GM21423 (cell line): ENCODE data around the gene MYL11.
A peak's percentile ranks its signal among the peaks of the same experiment; 100 is the strongest.

ENCODE experiments used
- ATAC-seq: cut with Tn5 transposase; IDR thresholded peaks from one replicate; pipeline ENCODE4 v1.9.1; 2021; ENCODE audit warnings: mild to moderate bottlenecking, moderate library complexity; ENCODE audit not compliant: unreplicated experiment

MYL11 gene

DNA sequence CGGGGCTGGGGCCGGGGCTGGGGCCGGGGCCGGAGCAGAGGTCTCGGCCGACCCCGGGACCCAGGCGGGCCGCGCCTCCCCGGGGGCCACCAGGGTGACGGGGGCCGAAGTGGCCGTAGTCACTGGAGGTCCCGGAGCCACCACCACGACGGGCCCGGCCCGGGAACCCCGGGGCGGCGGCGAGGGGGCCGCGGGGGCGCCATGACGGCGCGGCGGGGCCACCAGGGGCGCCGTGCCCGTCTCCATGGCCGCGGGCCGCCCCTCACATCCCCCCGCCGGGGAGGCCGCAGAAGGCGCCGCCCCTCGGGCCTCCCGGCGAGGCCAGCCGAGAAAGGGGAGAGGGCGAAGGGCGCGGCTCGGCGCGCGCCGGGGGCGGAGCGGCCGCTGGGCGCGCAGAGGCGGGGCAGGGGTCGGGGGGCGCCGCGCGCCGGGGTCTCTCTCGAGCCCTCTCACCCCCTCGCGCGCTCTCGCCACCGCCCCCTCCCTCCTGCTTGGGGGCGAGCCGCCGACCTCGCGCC lies 4.6 kb upstream of the MYL11 start:
- ATAC-seq = no peak

- peak; percentile 76 for ATAC-seq
These were observed 4.0 kb upstream of the MYL11 start, which contains the start of gene TBC1D10B for GRCh38 chr16:30370456-30371247. TSS of gene TBC1D10B (minus strand) at chr16:30370494. CDS start at chr16:30370183, 311 bp downstream.

DNA sequence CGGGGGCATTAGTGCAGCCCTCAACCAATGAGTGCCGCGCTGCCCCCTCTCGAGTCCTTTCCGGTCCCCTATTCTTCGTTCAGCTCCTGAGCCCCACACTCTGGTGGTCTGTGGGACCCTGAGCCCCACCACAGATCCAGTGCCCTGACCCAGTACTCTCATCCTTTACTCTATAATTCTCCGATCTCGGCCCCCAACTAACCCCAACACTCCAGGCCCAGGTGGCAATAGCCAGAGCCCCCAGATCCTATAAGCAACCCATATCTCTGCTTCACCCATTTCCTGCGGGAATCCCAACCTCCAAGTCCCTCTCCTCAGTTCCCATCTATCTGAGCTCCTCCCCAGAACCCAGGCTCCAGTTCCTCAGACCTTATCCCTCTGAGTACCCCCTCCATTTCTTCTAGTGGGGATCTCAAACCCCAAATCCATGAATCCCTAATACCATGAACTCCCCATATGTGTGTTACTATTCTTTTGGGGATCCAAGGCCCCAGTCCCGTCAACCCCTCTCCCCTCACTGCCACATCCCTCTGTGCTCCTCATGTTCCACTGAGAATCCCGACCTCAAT lies 3.3 kb upstream of the MYL11 start:
- ATAC-seq = no peak

DNA sequence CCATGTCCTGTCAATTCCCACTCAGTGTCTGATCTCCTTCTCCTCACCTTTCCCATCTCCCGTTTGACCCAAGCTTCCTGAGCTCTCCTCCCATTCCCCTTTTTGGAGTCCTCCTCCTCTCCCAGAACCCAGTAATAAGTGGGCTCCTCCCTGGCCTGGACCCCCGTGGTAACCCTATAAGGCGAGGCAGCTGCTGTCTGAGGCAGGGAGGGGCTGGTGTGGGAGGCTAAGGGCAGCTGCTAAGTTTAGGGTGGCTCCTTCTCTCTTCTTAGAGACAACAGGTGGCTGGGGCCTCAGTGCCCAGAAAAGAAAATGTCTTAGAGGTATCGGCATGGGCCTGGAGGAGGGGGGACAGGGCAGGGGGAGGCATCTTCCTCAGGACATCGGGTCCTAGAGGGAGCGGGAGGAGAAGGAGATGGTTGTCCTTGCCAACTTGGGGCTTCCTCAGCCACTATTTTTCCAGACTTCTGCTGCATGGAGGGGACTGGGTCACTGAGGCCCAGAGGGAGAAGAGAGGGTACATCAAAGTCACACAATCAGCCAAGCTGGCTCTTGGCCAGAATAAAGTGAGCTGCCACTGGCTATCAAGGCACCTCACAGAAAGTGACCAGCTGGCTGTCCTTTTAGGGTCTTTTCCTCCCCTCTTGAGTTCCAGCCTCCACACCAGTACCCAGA lies 2.4 kb upstream of the MYL11 start:
- no peak for ATAC-seq

DNA sequence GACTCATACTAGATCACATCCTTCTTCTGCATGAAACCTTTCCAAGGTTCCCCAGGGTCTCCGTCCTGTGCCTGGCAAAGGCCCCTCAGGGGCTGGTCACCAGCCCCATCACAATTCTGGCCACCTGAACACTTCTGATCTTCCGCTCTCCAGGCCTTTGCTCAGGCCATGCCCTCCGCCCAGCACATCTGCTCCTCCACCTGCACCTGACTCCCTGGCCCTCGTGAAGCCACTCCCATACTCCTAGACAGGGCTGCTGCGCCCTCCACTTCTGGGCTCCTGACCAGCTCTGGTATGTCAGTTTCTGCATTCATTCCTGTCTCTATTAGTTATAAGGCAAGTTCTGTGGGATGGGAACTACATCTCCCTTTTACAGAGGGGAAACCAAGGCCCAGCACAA lies 1.9 kb upstream of the MYL11 start:
- no peak for ATAC-seq

DNA sequence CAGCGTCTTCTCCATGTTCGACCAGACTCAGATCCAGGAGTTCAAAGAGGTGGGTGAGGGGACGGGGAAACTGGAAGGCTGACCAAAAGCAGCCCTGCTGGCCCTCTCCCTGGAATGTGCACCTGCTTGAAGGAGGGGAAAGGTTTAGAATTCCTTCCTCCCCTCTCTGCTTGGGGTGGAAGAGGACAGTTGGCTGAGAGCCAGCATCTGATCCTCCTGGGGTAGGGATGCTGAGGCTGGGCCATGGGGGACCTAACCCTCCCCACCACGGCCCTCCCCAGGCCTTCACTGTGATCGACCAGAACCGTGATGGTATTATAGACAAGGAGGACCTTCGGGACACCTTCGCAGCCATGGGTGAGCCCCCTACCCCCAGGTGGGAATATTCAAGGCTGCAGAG lies 1.3 kb downstream of the MYL11 start:
- no peak for ATAC-seq

- no peak for ATAC-seq
These were observed 1.9 kb downstream of the MYL11 start for GRCh38 chr16:30376461-30376902.

DNA sequence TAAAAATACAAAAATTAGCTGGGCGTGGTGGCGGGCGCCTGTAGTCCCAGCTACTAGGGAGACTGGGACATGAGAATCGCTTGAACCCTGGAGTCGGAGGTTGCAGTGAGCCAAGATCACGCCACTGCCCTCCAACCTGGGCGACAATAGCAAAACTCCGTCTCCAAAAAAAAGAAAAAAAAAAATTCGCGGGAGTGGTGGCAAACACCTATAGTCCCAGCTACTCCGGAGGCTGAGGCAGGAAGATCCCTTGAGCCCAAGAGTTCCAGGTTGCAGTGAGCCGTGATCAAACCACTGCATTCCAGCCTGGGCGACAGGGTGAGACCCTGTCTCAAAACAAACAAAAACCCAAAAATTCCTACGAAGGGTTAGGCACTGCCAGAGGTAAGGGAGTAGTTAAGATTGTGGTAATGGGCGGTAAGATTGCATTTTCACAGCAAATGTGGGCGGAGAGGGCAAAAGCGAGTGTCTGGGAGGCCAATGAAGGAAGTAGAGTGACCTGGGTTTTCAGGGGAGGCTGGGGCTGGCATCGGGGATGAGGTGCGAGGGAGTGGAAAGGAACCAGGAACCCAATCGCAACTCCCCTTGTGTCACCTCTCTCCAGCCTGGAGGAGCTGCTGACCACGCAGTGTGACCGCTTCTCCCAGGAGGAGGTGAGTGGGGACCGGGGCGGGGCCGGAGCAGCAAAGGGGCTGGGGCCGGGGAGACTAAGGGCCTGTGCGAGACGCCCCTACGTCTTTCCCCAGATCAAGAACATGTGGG lies 2.6 kb downstream of the MYL11 start:
- no peak for ATAC-seq

DNA sequence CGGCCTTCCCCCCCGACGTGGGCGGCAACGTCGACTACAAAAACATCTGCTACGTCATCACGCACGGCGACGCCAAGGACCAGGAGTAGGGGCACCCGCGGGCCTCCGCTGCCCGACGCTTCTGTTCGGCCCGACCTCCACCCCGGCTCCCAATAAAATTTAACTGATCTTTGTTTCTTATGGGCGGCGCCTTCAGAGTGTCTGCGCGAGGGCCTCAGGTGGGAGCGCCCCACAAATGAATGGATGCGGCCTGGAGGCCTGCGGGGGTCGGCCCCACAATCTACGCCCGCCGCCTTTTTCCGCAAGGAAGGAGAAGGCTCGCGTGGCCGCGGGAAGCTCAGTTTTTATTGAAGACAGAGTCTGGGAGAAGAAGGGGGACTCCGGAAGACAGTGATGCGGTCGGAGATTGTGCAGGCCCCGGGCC lies 3.2 kb downstream of the MYL11 start:
- ATAC-seq = peak; percentile 29

DNA sequence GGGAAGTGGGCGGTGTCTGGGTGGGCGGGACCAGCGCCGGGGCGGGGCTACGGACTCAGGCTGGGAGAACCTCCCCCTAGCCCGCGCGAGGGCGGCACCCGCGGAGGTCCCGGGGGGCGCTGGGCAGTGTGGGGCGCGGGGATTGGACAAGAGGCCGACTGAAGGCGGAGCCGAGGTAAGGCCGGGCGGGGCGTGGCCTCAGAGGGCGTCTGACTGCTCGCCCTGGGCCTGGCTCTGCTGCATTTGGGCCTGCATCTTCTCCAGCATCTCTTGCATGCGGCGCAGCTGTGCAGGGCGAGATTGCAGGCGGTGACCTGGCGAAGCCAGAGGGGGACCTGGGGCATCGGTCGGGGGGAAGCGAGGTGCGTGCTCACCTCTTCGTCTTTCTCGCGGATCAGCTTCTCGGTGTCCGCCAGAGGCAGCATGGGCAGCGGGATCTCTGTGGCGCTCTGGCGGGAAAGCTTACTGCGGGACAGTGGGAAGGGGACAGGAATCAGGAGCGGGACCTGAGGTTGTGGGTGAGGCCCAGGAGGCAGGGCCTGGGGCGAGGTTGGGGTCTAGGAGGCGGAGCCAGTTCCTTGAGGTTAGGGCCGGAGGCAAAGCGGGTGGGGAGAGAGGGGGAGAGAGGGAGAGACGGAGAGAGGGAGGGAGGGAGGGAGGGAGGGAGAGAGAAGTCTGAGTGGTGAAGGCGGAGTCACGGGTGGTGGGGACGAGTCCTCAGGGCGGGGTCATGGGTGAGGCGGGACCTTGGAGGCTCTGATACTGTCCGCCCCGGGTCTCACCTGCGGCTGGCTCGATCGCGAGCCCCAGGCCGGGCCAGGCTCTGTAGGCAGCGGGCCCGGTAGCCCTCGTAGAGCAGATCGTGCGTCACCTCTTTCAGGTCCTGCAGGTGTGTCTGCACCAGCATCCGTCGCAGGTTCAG lies 3.9 kb downstream of the MYL11 start:
- peak; percentile 86 for ATAC-seq

DNA sequence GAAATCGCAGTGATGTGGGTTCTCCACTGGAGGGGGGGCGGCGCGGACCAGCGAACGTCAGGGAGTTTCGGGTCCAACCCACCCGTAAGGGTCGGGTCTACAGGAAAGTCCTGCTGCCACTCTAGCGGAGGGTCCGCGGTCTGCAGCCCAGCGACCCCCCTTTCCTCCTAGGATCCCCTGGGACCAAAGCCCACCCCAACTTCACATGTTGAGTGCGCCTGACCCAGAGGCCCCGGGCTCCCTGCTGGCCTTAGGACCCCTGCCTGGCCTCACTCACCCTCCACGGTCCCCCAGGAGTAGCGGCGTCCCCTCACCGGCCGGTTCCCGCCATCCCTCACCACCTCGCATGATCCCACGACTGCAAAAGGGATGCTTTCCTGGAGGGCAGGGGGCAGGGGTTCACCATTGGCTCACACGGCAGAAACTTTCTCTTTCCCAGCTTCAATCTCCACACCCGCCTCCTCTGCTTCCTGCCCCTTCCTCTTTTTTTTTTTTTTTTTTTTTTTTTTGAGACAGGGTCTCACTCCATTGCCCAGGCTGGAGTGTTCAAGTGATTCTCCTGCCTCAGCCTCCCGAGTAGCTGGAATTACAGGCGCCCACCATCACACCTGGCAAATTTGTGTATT lies 4.7 kb downstream of the MYL11 start:
- ATAC-seq = no peak

GRCh38 chr16:30380072-30380802 lies 5.6 kb downstream of the MYL11 start:
- ATAC-seq = no peak

DNA sequence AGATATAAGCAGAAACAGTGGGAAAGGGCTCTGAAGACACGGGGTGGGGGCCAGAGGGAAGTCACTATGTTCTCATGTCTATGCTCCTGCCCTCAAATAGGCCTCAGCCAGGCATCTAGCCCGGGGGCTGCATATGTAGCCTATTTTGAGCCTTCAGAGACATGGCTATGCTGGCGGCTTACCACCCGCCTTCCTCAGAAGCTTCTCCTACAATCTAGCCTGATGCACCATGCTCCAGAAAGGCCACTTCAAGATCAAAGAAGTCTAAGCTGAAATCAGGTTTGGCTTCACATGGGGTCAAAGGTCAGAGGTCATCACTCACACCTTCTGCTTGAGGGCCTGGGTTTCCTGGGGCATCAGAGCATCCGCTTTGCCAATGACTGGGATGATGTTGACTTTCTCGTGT lies 6.2 kb downstream of the MYL11 start:
- ATAC-seq = no peak

DNA sequence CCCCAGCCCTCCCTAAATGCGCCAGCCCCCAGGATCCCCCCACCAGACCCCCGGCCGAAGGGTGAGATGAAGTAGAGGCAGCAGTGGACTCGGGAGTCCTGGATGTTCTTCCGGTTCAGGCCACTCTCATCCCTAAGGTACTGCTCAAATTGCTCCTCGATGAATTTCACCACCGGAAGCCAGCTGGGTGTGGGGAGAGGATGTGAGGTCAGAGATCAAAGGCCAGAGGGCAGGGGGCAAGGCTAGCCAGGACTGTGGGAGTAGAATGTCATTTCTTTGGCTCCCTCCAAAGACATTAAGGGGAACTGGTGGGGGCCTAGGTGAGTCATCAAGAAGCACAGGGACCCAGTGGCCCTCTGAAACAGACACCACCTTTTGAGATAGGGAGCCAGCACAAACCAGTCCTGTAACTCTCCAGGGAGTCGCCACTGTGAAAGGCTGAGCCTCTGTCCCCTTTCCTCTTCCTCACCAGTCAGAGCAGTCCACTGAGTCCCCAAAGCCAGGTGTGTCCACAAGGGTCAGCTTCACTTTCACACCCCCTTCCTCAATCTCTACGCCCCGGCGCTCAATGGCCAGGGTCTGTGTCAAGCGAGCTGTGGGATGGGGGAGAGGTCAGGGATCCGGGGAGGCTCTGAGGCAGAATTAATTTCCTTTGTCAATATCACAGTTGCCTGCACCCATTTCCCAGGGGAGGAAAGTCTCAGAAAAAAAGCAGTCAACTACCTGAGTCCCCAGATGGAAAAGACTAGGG lies 6.9 kb downstream of the MYL11 start:
- no peak for ATAC-seq

DNA sequence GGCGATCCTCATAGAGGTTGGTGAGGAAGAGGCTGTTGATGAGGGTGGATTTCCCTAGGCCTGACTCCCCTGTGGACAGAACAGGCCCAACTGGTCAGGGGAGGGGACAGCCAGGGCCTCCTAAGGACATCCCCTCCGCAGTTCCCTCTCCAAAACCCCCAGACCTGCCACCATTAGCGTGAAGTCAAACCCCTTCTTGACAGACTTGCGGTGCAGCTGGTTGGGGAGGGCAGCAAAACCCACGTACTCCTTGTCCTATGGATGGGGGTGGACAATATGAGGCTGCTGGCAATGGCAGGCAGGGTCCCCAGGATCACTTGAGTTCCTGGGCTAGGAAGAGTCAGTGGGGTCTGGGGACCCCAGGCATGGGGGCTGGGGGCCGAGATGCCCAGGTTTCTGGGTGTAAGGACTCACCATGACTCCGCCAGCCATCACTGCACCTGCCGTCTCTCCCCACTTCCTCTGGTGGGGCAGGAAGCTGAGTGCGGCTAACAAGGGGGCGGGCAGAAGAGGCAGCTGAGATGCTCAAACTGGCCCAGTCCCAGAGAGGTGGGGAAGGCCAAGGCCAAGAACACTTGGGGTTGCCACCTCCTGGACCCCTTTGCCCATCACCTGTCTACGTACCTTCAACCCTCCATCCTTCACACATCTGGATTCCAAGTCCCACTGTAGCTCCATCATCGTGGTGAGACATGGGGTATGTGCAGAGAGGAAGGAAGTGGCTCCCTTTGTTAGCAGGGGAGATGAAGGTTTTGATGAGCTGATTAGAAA lies 7.7 kb downstream of the MYL11 start, which contains the start of gene SEPTIN1:
SEPTIN1 (minus strand) TSS at position 451 of the 771 bp plus-strand sequence; CDS start at position 432, 19 bp downstream.
- ATAC-seq = no peak

GRCh38 chr16:30383521-30383920 lies 8.9 kb downstream of the MYL11 start:
- ATAC-seq = no peak

DNA sequence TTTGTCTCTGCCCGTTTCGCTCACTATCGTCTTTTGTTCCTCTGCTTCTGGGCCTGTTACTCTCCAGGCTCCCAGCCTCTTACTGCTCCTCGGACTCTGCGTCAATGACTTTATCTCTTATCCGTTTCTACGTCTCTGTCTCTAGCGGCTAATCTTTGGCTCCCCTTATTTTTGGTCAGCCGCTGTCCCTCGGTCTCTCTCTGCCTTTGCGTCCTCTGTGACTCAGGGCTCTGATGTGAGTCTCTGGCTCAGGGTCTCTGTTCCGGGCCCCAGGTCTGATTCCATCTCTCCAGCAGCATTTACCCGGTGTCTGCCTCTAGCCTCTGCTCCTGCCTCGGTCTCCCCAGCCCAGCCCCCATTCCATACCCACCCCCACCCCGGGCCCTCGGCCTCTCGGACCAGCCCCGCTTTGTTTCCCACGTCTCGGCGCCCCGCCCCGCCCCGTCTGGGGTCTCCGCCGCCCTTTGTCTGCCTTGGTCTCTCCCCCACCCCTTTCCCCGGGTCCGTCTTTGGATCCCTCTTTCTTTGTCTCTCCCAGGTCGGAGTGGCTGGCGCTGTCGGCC lies 20.1 kb downstream of the MYL11 start:
- ATAC-seq = no peak
